Upper lobe of right lung (tissue), 1 donor: ENCODE results near the gene MSI1. TPM values are rescaled to one million over a fixed set of nuclear protein-coding genes. Genes with fewer than 3 reads are reported as not detected.
A peak's percentile ranks its signal among the peaks of the same experiment; 100 is the strongest.

ENCODE experiments used
- ATAC-seq: fragments of 200-7000 bp; cut with Tn5 transposase; one replicate; pipeline ENCODE4 v1.9.1; 2020; ENCODE audit warnings: mild to moderate bottlenecking, moderate library complexity
- DNase-seq: peaks from one replicate; pipeline ENCODE4 v3.0.0-alpha.2; 2020
- H3K27ac ChIP-seq: fragments of 200-600 bp; one replicate; pipeline ENCODE4 v1.8.0; 2022
- H3K27me3 ChIP-seq: fragments of 200-600 bp; one replicate; pipeline ENCODE4 v1.8.0; 2022; ENCODE audit warnings: mild to moderate bottlenecking
- H3K36me3 ChIP-seq: fragments of 200-600 bp; one replicate; pipeline ENCODE4 v1.8.0; 2022
- H3K4me1 ChIP-seq: fragments of 200-600 bp; one replicate; pipeline ENCODE4 v1.8.0; 2022
- H3K4me3 ChIP-seq: fragments of 200-600 bp; one replicate; pipeline ENCODE4 v1.8.0; 2022; ENCODE audit warnings: mild to moderate bottlenecking
- H3K9me3 ChIP-seq: fragments of 200-600 bp; one replicate; pipeline ENCODE4 v1.8.0; 2022
- CTCF ChIP-seq: fragments of 200-600 bp; IDR thresholded peaks from one replicate; pipeline ENCODE4 v1.8.0; 2022; ENCODE audit warnings: antibody characterized with exemption
- intact Hi-C: fragments of 100-400 bp; cut with DNase I; formaldehyde crosslinking; loops from one replicate; pipeline ENCODE4 v1.11.0; 2022
- total RNA-seq: library from RNA; stranded (reverse); fragmentation: NEBNext Ultra II Directional; extraction: Animal tissue kit (Norgen Biotek cat#: 25700); gene quantifications from one replicate; pipeline ENCODE4 v1.2.1, GENCODE V29; 2021
- donor health status: DM: no; HTN: yes; CAD: no; lungs with severe emphysema.

Gene MSI1
- total RNA-seq, 1 donor from 2014 or later: 0.46 TPM

GRCh38 chr12:120399531-120399930, 30.6 kb upstream of the MSI1 start:
- intact Hi-C loops: no loop called here
- Histone ChIP-seq H3K4me3 (no peak overlapping the region), H3K27me3 (no peaks in the 10 kb centered on the region), H3K9me3 (no peaks in the 10 kb centered on the region), H3K4me1 (no peaks in the 10 kb centered on the region), H3K36me3 (no peaks in the 10 kb centered on the region), H3K27ac (no peak overlapping the region)
- no peak for TF ChIP-seq CTCF
- DNase-seq (no peak), ATAC-seq (no peak)

GRCh38 chr12:120397824-120398540, 29.0 kb upstream of the MSI1 start:
- H3K27ac ChIP-seq: no peak overlapping the region
- ATAC-seq: peak; percentile 17
- DNase-seq: no peak

GRCh38 chr12:120394483-120395367, 25.8 kb upstream of the MSI1 start:
- H3K4me1 ChIP-seq: no peaks in the 10 kb centered on the region
- DNase-seq (peak; percentile 82), ATAC-seq (peak; percentile 96)
- H3K27ac ChIP-seq: no peak overlapping the region
- H3K36me3 ChIP-seq: no peaks in the 10 kb centered on the region
- intact Hi-C loops: no loop called here
- no peaks in the 10 kb centered on the region for H3K9me3 ChIP-seq
- TF ChIP-seq CTCF: no peak
- H3K4me3 ChIP-seq: no peak overlapping the region
- H3K27me3 ChIP-seq: peaks cover 10% of the 10 kb centered on the region

More at GRCh38 chr12:120397824-120398540, 29.0 kb upstream of the MSI1 start:
- H3K4me3 ChIP-seq: no peak overlapping the region
- no peaks in the 10 kb centered on the region for H3K4me1 ChIP-seq
- no peaks in the 10 kb centered on the region for H3K9me3 ChIP-seq
- no peak for TF ChIP-seq CTCF
- H3K36me3 ChIP-seq: no peaks in the 10 kb centered on the region
- H3K27me3 ChIP-seq: peaks cover 10% of the 10 kb centered on the region
- intact Hi-C loops: no loop called here

GRCh38 chr12:120390540-120391120, 21.7 kb upstream of the MSI1 start:
- intact Hi-C loops: no loop called here

More at GRCh38 chr12:120390540-120391120, 21.7 kb upstream of the MSI1 start:
- peaks cover 25% of the 10 kb centered on the region for H3K27me3 ChIP-seq
- DNase-seq: no peak
- H3K4me3 ChIP-seq: no peak overlapping the region
- H3K27ac ChIP-seq: no peak overlapping the region
- H3K9me3 ChIP-seq: no peaks in the 10 kb centered on the region
- no peaks in the 10 kb centered on the region for H3K4me1 ChIP-seq
- H3K36me3 ChIP-seq: no peaks in the 10 kb centered on the region
- TF ChIP-seq CTCF: no peak
- ATAC-seq: no peak
